A673 (cell line): ENCODE data around the gene ALOX15B. TPM values are rescaled to one million over a fixed set of nuclear protein-coding genes. Genes with fewer than 3 reads are reported as not detected.

Source experiments
- BruUV-seq: library from RNA; stranded (reverse); fragments of 400-500 nt; replicated peaks from 2 replicates; lab custom pipeline; 2021; lab: Mats Ljungman, UMichigan
- CTCF ChIA-PET: fragments of 300-600 bp; sonication (Branson Sonifier 250); formaldehyde crosslinking; loops from one replicate; lab custom pipeline; 2022; ENCODE audit warnings: antibody characterized with exemption; lab: Charles Lee
- POLR2A ChIA-PET: fragments of 300-600 bp; sonication (Branson Sonifier 250); formaldehyde crosslinking; loops from one replicate; lab custom pipeline; 2022; ENCODE audit warnings: antibody characterized with exemption; ENCODE audit not compliant: low non-redundant PET; lab: Charles Lee
- DNase-seq: peaks from one replicate; pipeline ENCODE4 v3.0.0-alpha.2; 2015; ENCODE audit warnings: low spot score
- H3K27ac ChIP-seq: fragments of 200-600 bp; sonication (generic); 2 replicates; pipeline ENCODE4 v1.5.1; 2016; ENCODE audit warnings: mixed run types, low read depth, mild to moderate bottlenecking, mixed read lengths, antibody characterized with exemption, low read length; ENCODE audit not compliant: poor library complexity, severe bottlenecking
- H3K27me3 ChIP-seq: fragments of 200-600 bp; sonication (generic); replicated peaks from 2 replicates; pipeline ENCODE4 v1.6.1; 2017; ENCODE audit warnings: mixed run types, low read depth, mild to moderate bottlenecking, mixed read lengths, antibody characterized with exemption, low read length; ENCODE audit not compliant: insufficient read depth, poor library complexity
- H3K36me3 ChIP-seq: fragments of 200-600 bp; sonication (generic); 2 replicates; pipeline ENCODE4 v1.6.1; 2016; ENCODE audit warnings: mixed run types, mild to moderate bottlenecking, mixed read lengths, antibody characterized with exemption, low read length; ENCODE audit not compliant: insufficient read depth, poor library complexity, severe bottlenecking
- H3K4me1 ChIP-seq: fragments of 200-600 bp; sonication (generic); 2 replicates; pipeline ENCODE4 v1.6.1; 2017; ENCODE audit warnings: mixed run types, mild to moderate bottlenecking, mixed read lengths, antibody characterized with exemption, low read length; ENCODE audit not compliant: insufficient read depth, poor library complexity, severe bottlenecking
- H3K4me3 ChIP-seq: fragments of 200-600 bp; sonication (generic); 2 replicates; pipeline ENCODE4 v1.5.1; 2016; ENCODE audit warnings: low read depth, mixed run types, mild to moderate bottlenecking, mixed read lengths, low read length; ENCODE audit not compliant: poor library complexity, severe bottlenecking
- H3K9me3 ChIP-seq: fragments of 200-600 bp; sonication (generic); 2 replicates; pipeline ENCODE4 v1.6.1; 2016; ENCODE audit warnings: mixed run types, low read depth, mild to moderate bottlenecking, mixed read lengths, antibody characterized with exemption, low read length; ENCODE audit not compliant: poor library complexity, severe bottlenecking
- CTCF ChIP-seq: fragments of 300-800, 200-600 bp; sonication (generic); conservative IDR thresholded peaks from 2 replicates; pipeline ENCODE4 v1.5.1; 2017; ENCODE audit warnings: low read depth, mild to moderate bottlenecking, antibody characterized with exemption, low read length, moderate library complexity, mixed read lengths
- EZH2 ChIP-seq: fragments of 200-600 bp; sonication (generic); IDR thresholded peaks from 2 replicates; pipeline ENCODE4 v1.6.1; 2017; ENCODE audit warnings: borderline replicate concordance, low read depth, mild to moderate bottlenecking, mixed read lengths, antibody characterized with exemption, low read length; ENCODE audit not compliant: poor library complexity, severe bottlenecking
- intact Hi-C: fragments of 100-400 bp; cut with micrococcal nuclease; formaldehyde crosslinking; loops from one replicate; pipeline ENCODE4 v1.10.0; 2022; ENCODE audit not compliant: unreplicated experiment
- total RNA-seq: library from RNA; stranded (reverse); gene quantifications from 2 replicates; pipeline ENCODE4 v1.2.3, GENCODE V29; 2021

ALOX15B gene
- total RNA-seq, 1 experiment from 2014 or later = 0.30 TPM

- no TSS peak for BruUV-seq
- H3K4me1 ChIP-seq = no peaks in the 10 kb centered on the region
- H3K27ac ChIP-seq = no peak overlapping the region
- H3K27me3 ChIP-seq = peaks cover 58% of the 10 kb centered on the region
- no peak for DNase-seq
- ChIA-PET CTCF (interaction anchor here (1.3 kb wide), 1 partner anchor 13 kb away, joined by 6 read pairs; no protein-coding TSS in a partner anchor), POLR2A (no interaction called here)
- no peaks in the 10 kb centered on the region for H3K36me3 ChIP-seq
- no peaks in the 10 kb centered on the region for H3K9me3 ChIP-seq
- intact Hi-C loops = no loop called here
- TF ChIP-seq EZH2 = peak; percentile 84
- TF ChIP-seq CTCF = no peak
- H3K4me3 ChIP-seq = peak overlapping the region; percentile 26
Measured at GRCh38 chr17:8002721-8003593, 35.9 kb upstream of the ALOX15B start.

GRCh38 chr17:8003594-8004181 is 35.2 kb upstream of the ALOX15B start:
- TF ChIP-seq EZH2 (no peak), CTCF (no peak)
- intact Hi-C loops = no loop called here
- Histone ChIP-seq H3K9me3 (no peaks in the 10 kb centered on the region), H3K27ac (no peak overlapping the region), H3K36me3 (no peaks in the 10 kb centered on the region), H3K4me1 (no peaks in the 10 kb centered on the region), H3K27me3 (peaks cover 58% of the 10 kb centered on the region), H3K4me3 (no peak overlapping the region)
- no TSS peak for BruUV-seq
- no peak for DNase-seq
- POLR2A ChIA-PET = no interaction called here
- CTCF ChIA-PET = no interaction called here

GRCh38 chr17:8004899-8005298 is 34.0 kb upstream of the ALOX15B start:
- ChIA-PET POLR2A (no interaction called here), CTCF (interaction anchor here (0.9 kb wide), 1 partner anchor 53 kb away, joined by 3 read pairs; no protein-coding TSS in a partner anchor)
- Histone ChIP-seq H3K4me3 (no peak overlapping the region), H3K27ac (no peak overlapping the region), H3K36me3 (no peaks in the 10 kb centered on the region), H3K9me3 (no peaks in the 10 kb centered on the region), H3K4me1 (no peaks in the 10 kb centered on the region), H3K27me3 (peaks cover 52% of the 10 kb centered on the region)
- no TSS peak for BruUV-seq
- TF ChIP-seq CTCF (no peak), EZH2 (no peak)
- intact Hi-C loops = no loop called here
- no peak for DNase-seq
